HG02884 (cell line): Measurements from ENCODE around the gene DEUP1.

Experiments
- ATAC-seq: cut with Tn5 transposase; IDR thresholded peaks from one replicate; pipeline ENCODE4 v1.9.1; 2021; ENCODE audit warnings: mild to moderate bottlenecking, moderate library complexity; ENCODE audit not compliant: unreplicated experiment

The DEUP1 gene

DNA sequence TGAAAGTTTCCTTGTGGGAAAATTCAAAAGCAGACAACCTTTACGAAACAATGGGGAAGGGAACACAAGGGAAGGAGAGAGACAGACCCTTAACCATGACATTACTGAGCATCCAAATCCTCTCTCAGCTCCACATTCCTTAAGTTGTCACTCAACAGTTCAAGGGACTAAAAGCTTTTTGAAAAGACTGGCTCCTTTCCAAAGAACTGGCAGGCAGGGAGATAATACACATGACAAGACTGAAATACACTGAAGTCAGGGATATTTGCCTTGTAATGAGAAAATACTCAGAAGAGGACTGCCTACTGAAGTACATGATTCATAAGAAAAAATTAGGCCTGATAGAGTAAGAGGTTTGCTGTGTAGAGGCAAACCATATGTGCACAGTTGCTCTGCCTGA is 143.6 kb downstream of the DEUP1 start:
- ATAC-seq, result no peak

DNA sequence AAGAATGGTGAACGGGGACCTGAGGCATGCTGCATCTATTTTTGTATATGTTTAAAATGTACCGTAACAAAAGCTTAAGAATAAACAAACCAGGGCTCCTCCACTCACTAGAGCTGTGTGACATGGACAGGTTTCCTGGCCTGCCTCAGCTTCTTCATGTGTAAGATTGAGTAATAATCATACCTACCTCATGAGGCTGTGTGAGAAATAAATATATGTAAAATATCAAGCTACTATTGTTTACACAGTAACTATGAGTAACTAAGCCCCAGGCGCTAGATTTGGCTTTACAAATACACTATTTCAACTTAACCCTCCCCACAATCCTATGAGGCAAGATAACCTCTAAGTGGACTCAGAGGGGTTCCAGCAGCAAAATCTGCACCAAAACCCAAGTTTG is 146.3 kb downstream of the DEUP1 start:
- no peak for ATAC-seq

DNA sequence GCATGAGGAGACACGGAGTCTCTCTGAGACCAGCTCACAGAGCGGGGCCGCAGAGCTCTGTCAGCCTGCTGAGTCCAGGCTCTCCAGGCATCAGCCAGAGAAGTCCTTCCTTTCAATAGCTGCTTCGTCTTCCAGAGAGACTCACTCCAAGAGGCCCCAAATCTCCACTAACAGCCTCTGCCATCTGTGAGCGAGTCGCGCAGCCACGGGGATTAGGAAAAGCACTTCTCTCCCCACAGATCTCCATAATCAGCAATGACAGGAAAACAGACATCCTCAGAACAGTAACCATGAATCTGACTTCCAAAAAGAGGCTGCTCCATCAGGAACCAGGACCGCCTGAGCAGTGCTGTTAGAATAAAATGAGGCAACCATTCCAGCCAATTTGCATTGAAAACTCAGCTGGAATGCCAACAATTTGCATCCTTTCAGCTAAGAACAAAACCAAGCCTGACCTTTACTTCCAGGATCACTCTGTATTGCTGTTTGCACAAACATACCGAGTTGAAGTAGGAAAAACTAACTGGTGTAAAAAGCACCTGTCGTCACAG is 147.2 kb downstream of the DEUP1 start:
- ATAC-seq, result no peak

DNA sequence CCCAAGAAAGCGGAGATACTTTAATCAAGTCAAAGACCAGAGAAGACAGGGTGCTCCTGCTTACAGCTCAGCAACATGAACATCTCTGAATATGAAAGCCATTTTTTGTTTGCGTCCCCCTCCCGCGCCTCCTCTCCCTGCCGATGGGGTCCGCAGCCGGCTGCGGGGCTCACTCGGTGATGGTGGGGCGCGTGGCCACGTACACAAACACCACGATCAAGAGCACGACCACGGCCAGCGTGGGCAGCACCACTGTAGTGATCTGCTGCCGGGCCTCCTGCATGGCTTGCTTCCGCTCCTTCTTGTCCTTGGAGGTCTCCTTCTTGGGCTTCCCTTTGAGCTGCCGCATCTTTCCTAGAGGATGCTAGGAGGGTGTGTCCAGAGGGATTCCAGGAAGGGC is 148.3 kb downstream of the DEUP1 start:
- no peak for ATAC-seq

DNA sequence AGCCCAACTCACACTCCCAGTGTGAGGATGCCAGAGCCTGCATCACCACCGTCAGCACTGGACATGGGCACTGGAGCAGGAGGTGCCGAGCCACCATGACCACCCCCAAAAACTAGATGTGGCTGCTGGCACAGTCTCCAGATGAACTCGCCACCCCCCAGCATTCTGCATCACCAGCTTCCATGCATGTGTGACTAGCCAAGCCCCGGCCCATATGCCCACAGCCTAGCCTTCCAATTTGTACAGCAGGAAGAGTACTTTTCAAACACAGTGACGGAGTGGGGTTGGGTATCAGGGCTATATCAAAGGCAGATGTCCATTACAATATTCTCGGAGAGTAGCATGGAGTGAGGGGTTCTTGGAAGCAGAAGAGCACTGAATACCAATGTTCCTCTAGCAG is 149.7 kb downstream of the DEUP1 start:
- ATAC-seq, result no peak

DNA sequence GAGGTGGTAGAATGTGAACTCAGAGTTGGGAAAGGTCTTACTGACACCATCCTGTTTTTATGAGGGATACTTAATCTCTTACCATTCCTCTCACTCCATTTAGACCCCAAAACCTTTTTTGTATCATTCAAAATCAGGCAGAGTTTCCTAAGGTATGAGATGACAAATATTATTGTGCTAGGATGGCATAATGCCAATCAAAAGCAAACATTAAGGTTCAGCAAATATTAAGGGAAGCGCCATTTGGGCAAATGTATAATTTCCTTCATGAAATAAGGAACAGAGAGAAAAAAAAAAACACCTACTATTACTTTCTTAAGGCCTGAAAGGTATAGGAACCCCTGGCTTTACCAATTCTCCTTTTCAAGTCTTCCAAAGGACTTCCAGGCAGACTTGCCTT is 150.2 kb downstream of the DEUP1 start:
- ATAC-seq, result no peak

DNA sequence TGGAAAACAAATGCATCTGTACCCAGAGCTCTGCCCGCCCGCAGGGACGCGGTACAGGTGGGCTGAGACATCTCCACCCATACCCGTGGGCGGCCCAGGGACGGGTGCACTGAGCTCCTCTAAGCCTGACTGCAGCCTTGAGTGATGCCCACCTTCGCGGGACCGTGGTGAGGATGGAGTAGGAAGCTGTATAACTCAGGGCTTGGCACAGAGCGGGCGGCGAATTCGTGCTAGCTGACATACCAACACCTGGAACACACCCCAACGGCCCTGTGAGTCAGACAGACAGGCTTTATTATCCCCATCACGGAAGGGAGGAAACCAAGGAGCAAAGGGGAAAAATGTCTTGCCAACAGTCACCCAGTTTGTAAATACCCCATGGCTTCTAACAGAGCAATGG is 150.7 kb downstream of the DEUP1 start:
- no peak for ATAC-seq

DNA sequence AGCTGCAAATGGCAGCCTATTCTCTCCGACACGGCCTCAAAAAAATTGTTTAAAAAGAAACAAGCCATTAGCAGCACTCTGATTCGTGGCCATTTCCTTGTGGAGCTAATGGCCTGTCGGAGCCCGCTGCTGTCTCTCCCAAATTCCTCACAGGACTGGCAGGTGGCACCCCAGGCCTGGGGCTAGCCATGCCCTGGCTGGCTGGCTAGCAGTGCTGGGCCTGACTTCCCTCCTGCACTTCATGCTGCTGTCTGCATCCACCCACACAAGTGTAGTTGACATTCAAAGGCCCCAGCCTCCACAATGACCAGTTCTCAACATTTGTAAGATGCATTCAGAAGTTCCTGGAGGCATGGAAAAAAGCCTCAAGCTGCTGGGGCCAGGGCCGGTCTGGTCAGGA is 151.2 kb downstream of the DEUP1 start:
- ATAC-seq, result no peak

DNA sequence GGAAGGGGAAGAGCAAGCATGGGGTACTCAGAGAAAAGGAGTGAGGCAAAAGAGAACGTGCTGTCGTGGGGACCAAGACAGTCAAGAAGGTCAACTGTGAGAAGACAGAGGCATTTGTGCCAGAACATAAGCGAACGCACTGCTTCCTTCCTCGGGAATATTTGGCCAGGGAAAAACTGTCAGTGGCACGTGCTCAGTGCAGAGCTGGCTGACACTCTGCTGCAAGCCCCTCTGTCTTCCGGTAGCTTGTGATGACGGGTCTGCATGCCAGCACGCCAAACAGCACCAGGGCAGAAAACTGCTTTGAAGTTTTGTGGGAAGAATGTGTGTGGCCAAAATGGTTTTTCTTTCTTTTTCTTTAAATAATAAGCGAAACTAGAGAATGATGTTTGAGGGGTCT is 152.0 kb downstream of the DEUP1 start:
- ATAC-seq, result no peak

DNA sequence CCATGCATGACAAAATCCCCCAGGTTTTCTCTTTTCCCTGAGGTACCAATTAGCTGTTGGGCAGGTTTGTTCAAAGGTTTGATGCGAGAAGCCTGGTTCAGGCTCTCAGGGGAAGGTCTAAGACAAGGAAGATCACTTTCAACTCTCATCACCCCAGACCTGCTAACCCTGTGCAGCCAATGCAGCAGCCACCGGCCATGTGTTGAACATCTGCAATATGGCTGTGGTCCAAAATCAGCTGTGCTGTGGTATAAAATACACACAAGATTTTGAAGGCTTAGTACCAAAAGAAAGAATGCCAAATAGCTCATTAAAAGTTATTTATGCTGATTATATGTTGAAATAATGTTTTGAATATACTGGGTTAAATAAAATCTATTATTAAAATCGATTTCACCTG is 154.2 kb downstream of the DEUP1 start:
- no peak for ATAC-seq

DNA sequence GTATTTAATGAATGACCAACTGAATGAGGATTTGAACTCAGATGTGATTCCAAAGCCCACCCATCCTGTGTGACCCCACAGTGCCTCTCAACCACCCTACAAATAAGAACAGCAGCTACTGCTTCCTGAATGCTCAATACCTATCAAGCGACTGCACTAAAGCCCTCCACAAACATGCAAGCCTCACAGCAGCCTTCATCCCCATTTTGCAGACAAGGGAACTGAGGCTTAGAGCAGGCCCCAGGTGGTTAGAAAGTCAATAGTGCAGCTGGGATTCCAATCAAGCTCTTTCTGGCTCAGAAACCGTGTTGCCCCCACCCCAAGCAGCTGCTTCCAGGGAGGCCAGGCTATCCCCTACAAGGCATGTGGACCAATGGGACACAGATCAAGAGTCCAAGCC is 155.4 kb downstream of the DEUP1 start:
- ATAC-seq, result no peak

DNA sequence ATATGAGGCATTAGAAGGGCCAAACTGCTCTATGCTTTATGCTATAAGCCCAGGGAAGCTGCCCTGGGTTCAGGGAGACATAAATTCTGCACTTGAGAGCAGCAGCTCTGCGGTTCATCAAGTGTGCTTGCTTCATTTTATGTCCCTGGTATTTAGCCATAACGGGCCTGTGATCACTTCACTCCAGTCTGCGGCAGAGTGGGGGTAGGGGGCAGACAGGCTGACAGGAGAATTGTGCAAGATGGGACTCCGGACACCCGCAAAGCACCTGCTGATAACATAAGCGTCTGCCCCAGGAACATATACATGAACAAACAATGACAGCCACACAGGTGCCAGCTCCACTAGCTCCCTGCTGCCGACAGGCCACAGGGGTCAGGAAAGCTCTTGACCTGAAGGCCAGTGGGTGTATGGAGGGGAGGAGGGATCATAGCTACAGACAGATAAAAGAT is 156.5 kb downstream of the DEUP1 start:
- no peak for ATAC-seq
